ENCODE results near the gene PCDHGB1.
"Not testable (repeated sequence)": the region's sequence is repeated elsewhere in the genome, so short reads cannot be mapped to it uniquely, and the experiment has no call there.

The PCDHGB1 gene

DNA sequence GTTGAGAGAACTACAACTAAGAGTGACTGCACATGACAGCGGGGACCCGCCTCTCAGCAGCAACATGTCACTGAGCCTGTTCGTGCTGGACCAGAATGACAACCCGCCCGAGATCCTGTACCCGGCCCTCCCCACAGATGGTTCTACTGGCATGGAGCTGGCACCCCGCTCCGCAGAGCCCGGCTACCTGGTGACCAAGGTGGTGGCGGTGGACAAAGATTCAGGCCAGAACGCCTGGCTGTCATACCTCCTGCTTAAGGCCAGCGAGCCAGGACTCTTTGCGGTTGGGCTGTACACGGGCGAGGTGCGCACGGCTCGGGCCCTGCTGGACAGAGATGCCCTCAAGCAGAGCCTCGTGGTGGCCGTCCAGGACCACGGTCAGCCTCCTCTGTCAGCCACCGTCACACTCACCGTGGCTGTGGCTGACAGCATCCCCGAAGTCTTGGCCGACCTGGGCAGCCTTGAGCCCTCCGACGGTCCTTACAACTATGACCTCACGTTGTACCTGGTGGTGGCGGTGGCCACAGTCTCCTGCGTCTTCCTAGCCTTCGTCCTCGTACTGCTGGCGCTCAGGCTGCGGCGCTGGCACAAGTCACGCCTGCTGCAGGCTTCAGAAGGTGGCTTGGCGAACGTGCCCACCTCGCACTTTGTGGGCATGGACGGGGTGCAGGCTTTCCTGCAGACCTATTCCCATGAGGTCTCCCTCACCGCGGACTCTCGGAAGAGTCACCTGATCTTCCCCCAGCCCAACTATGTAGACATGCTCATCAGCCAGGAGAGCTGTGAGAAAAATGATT is 34.8 kb downstream of the PCDHGB1 start:
- no peak for DNase-seq

DNA sequence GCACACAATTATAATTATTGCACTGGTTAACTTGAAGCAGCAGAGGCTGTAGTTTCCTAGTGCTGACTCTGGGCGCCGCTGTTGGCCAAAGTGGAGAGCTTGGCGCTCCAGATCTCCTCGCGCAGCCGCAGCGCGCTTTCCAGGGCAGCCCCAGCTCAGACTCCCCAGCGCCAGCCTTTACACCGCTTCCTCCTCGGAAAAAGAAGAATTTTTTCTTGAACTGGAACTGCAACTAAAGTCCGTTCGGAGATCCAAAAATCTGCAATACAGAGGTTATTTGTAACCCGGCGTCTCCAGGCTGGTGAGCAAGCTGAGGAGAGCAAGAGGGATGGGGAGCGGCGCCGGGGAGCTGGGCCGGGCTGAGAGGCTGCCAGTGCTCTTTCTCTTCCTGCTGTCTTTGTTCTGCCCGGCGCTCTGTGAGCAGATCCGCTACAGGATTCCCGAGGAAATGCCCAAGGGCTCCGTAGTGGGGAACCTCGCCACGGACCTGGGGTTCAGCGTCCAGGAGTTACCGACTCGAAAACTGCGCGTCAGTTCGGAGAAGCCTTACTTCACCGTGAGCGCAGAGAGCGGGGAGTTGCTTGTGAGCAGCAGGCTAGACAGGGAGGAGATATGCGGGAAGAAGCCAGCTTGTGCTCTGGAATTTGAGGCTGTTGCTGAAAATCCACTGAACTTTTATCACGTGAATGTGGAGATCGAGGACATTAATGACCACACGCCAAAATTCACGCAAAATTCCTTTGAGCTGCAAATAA is 37.8 kb downstream of the PCDHGB1 start, which contains the start of gene PCDHGB4:
PCDHGB4 (plus strand) TSS at position 142 of the 755 bp plus-strand sequence; CDS start at position 329, 187 bp downstream.
- DNase-seq, result not testable (repeated sequence)

DNA sequence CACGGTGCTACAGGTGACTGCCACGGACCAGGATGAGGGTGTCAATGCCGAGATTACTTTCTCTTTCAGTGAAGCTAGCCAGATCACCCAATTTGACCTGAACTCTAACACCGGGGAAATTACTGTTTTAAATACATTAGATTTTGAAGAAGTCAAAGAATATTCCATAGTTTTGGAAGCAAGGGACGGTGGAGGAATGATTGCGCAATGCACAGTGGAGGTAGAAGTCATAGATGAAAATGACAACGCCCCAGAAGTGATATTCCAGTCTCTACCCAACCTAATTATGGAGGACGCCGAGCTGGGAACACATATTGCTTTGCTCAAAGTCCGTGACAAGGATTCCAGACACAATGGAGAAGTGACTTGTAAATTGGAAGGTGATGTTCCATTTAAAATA is 38.8 kb downstream of the PCDHGB1 start:
- no peak for DNase-seq

DNA sequence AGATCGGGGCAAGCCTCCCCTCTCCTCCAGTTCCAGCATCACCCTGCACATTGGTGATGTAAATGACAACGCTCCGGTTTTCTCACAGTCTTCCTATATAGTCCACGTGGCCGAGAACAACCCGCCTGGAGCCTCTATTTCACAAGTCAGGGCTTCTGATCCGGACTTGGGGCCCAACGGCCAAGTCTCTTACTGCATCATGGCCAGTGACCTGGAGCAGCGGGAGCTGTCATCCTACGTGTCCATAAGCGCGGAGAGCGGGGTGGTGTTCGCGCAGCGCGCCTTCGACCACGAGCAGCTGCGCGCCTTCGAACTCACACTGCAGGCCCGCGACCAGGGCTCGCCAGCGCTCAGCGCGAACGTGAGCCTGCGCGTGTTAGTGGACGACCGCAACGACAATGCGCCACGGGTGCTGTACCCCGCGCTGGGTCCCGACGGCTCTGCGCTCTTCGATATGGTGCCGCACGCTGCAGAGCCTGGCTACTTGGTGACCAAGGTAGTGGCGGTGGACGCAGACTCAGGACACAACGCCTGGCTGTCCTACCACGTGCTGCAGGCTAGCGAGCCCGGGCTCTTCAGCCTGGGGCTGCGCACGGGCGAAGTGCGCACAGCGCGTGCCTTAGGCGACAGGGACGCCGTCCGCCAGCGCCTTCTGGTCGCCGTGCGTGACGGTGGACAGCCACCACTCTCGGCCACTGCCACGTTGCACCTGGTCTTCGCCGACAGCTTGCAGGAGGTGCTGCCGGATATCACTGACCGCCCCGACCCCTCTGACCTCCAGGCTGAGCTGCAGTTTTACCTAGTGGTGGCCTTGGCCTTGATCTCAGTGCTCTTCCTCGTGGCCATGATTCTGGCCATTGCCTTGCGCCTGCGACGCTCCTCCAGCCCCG is 39.5 kb downstream of the PCDHGB1 start:
- DNase-seq, result no peak

DNA sequence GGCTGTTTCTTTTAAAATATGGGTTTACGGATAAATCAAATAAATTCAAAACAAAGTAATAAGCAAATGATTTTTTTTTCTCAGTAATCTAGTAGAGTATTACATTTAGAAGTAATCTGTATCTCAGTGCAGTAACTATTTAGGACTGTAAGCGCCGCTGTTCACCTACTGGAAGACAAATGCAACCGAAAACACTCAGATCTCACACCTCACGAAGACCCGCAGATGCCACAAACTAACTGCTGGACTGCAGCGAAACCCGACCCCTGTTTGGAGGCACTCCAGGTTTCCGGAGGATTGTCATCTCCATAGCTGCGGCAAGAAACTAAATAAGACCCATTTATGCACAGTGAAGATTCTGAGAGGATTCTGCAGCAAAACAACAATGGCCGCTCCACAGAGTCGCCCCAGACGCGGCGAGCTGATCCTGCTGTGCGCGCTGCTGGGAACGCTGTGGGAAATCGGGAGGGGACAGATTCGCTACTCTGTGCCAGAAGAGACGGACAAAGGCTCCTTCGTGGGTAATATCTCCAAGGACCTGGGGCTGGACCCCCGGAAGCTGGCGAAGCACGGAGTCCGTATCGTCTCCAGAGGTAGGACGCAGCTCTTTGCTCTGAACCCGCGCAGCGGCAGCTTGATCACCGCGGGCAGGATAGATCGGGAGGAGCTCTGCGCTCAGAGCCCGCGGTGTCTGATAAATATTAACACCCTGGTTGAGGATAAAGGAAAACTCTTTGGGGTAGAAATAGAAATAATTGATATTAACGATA is 42.7 kb downstream of the PCDHGB1 start, which contains the start of gene PCDHGA8:
PCDHGA8 (plus strand) TSS at position 205 of the 770 bp plus-strand sequence; CDS start at position 386, 181 bp downstream.
- no peak for DNase-seq

DNA sequence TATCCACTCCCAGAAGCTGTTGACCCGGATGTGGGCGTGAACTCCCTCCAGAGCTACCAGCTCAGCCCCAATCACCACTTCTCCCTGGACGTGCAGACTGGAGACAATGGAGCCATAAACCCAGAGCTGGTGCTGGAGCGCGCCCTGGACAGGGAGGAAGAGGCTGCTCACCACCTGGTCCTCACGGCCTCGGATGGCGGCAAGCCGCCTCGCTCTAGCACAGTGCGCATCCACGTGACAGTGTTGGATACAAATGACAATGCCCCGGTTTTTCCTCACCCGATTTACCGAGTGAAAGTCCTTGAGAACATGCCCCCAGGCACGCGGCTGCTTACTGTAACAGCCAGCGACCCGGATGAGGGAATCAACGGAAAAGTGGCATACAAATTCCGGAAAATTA is 43.4 kb downstream of the PCDHGB1 start:
- DNase-seq, result no peak

DNA sequence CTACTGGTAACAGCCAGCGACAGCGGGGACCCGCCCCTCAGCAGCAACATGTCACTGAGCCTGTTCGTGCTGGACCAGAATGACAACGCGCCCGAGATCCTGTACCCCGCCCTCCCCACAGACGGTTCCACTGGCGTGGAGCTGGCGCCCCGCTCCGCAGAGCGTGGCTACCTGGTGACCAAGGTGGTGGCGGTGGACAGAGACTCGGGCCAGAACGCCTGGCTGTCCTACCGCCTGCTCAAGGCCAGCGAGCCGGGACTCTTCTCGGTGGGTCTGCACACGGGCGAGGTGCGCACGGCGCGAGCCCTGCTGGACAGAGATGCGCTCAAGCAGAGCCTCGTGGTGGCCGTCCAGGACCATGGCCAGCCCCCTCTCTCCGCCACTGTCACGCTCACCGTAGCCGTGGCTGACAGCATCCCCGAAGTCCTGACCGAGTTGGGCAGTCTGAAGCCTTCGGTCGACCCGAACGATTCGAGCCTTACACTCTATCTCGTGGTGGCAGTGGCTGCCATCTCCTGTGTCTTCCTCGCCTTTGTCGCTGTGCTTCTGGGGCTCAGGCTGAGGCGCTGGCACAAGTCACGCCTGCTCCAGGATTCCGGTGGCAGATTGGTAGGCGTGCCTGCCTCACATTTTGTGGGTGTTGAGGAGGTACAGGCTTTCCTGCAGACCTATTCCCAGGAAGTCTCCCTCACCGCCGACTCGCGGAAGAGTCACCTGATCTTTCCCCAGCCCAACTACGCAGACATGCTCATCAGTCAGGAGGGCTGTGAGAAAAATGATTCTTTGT is 44.7 kb downstream of the PCDHGB1 start:
- DNase-seq, result not testable (repeated sequence)

DNA sequence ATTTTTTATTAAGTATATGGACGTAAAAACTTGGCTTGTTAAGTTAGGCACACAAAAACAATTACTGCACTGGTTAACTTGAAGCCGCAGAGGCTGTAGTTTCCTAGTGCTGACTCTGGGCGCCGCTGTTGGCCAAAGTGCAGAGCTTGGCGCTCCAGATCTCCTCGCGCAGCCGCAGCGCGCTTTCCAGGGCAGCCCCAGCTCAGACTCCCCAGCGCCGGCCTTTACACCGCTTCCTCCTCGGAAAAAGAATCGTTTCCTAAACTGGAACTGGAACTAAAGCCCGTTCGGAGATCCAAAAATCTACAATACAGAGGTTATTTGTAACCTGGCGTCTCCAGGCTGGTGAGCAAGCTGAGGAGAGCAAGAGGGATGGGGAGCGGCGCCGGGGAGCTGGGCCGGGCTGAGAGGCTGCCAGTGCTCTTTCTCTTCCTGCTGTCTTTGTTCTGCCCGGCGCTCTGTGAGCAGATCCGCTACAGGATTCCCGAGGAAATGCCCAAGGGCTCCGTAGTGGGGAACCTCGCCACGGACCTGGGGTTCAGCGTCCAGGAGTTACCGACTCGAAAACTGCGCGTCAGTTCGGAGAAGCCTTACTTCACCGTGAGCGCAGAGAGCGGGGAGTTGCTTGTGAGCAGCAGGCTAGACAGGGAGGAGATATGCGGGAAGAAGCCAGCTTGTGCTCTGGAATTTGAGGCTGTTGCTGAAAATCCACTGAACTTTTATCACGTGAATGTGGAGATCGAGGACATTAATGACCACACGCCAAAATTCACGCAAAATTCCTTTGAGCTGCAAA is 48.1 kb downstream of the PCDHGB1 start, which contains the start of gene PCDHGB5:
PCDHGB5 (plus strand) TSS at position 192 of the 796 bp plus-strand sequence; CDS start at position 373, 181 bp downstream.
- not testable (repeated sequence) for DNase-seq

DNA sequence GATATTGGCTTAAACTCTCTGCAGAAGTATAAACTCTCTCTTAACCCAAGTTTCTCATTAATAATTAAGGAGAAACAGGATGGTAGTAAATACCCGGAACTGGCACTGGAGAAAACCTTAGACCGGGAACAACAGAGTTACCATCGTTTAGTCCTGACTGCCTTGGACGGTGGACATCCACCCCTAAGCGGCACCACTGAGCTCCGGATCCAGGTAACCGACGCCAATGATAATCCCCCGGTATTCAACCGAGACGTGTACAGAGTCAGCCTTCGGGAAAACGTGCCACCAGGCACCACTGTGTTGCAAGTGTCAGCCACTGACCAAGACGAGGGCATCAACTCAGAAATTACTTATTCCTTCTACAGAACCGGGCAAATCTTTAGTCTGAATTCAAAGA is 48.7 kb downstream of the PCDHGB1 start:
- DNase-seq, result no peak

DNA sequence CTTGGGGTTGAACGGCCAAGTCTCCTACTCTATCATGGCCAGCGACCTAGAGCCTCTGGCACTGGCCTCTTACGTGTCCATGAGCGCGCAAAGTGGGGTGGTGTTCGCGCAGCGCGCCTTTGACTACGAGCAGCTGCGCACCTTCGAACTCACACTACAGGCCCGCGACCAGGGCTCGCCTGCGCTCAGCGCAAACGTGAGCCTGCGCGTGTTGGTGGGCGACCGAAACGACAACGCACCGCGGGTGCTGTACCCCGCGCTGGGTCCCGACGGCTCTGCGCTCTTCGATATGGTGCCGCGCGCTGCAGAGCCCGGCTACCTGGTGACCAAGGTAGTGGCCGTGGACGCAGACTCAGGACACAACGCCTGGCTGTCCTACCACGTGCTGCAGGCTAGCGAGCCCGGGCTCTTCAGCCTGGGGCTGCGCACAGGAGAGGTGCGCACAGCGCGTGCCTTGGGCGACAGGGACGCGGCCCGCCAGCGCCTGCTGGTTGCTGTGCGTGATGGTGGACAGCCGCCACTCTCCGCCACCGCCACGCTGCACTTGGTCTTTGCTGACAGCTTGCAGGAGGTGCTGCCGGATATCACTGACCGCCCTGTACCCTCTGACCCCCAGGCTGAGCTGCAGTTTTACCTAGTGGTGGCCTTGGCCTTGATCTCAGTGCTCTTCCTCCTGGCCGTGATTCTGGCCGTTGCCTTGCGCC is 49.8 kb downstream of the PCDHGB1 start:
- DNase-seq, result no peak

Data from hippocampal formation (tissue), 2 donors.